Measurements from ENCODE around the gene DLGAP3. TPM values are rescaled to one million over a fixed set of nuclear protein-coding genes. Genes with fewer than 3 reads are reported as not detected.
A peak's percentile ranks its signal among the peaks of the same experiment; 100 is the strongest.

The DLGAP3 gene
- total and polyA plus RNA-seq, 2 experiments from 2014 or later: 0.42 to 0.48 TPM

- Histone ChIP-seq H3K9me3 (ENCODE audit: low read depth) (no peaks in the 10 kb centered on the region), H3K4me3 (no peak overlapping the region), H3K4me1 (ENCODE audit: low read depth) (no peaks in the 10 kb centered on the region), H3K27me3 (peaks cover 35% of the 10 kb centered on the region), H3K36me3 (no peaks in the 10 kb centered on the region), H3K27ac (no peak overlapping the region)
- no peak for DNase-seq (ENCODE audit: low read depth in 1 of 2, low spot score in 1 of 2)
- TF ChIP-seq CTCF (IDR thresholded peaks at IDR 0.05; ENCODE audit: low read depth, low read length): no peak
Observed at GRCh38 chr1:34868230-34869049, 61.0 kb downstream of the DLGAP3 start.

GRCh38 chr1:34867415-34867814 is 62.0 kb downstream of the DLGAP3 start:
- Histone ChIP-seq H3K27ac (no peak overlapping the region), H3K36me3 (no peaks in the 10 kb centered on the region), H3K27me3 (peaks cover 42% of the 10 kb centered on the region), H3K9me3 (ENCODE audit: low read depth) (no peaks in the 10 kb centered on the region), H3K4me1 (ENCODE audit: low read depth) (no peaks in the 10 kb centered on the region), H3K4me3 (no peak overlapping the region)
- no peak for DNase-seq (ENCODE audit: low read depth in 1 of 2, low spot score in 1 of 2)
- no peak for TF ChIP-seq CTCF (IDR thresholded peaks at IDR 0.05; ENCODE audit: low read depth, low read length)

- Histone ChIP-seq H3K36me3 (no peaks in the 10 kb centered on the region), H3K4me1 (ENCODE audit: low read depth) (no peaks in the 10 kb centered on the region), H3K27ac (no peak overlapping the region), H3K4me3 (peak overlapping the region; percentile 42), H3K27me3 (peaks cover 44% of the 10 kb centered on the region), H3K9me3 (ENCODE audit: low read depth) (no peaks in the 10 kb centered on the region)
- no peak for TF ChIP-seq CTCF (IDR thresholded peaks at IDR 0.05; ENCODE audit: low read depth, low read length)
- no peak for DNase-seq (ENCODE audit: low read depth in 1 of 2, low spot score in 1 of 2)
Observed at GRCh38 chr1:34866762-34867109, 62.7 kb downstream of the DLGAP3 start.

GRCh38 chr1:34865981-34866761 is 63.3 kb downstream of the DLGAP3 start:
- Histone ChIP-seq H3K27me3 (peaks cover 49% of the 10 kb centered on the region), H3K4me3 (peak overlapping the region; percentile 42), H3K27ac (no peak overlapping the region), H3K36me3 (no peaks in the 10 kb centered on the region), H3K4me1 (ENCODE audit: low read depth) (no peaks in the 10 kb centered on the region), H3K9me3 (ENCODE audit: low read depth) (no peaks in the 10 kb centered on the region)
- peak; percentile 80 to 81 for DNase-seq (ENCODE audit: low read depth in 1 of 2, low spot score in 1 of 2)
- TF ChIP-seq CTCF (IDR thresholded peaks at IDR 0.05; ENCODE audit: low read depth, low read length): peak; percentile 92

- H3K27me3 ChIP-seq: peaks cover 49% of the 10 kb centered on the region
- TF ChIP-seq CTCF (IDR thresholded peaks at IDR 0.05; ENCODE audit: low read depth, low read length): no peak
- H3K9me3 ChIP-seq (ENCODE audit: low read depth): no peaks in the 10 kb centered on the region
- no peak for DNase-seq (ENCODE audit: low read depth in 1 of 2, low spot score in 1 of 2)
- H3K36me3 ChIP-seq: no peaks in the 10 kb centered on the region
- no peak overlapping the region for H3K27ac ChIP-seq
- H3K4me3 ChIP-seq: peak overlapping the region; percentile 42
- no peaks in the 10 kb centered on the region for H3K4me1 ChIP-seq (ENCODE audit: low read depth)
Observed at GRCh38 chr1:34865573-34865972, 63.9 kb downstream of the DLGAP3 start.

Data from cardiac muscle cell (in vitro differentiated cells and primary cell).